G401 (cell line): ENCODE data around the gene SEC62. TPM values are rescaled to one million over a fixed set of nuclear protein-coding genes. Genes with fewer than 3 reads are reported as not detected.
"Not testable (repeated sequence)": the region's sequence is repeated elsewhere in the genome, so short reads cannot be mapped to it uniquely, and the experiment has no call there.

Experiments
- DNase-seq: peaks from one replicate; pipeline ENCODE4 v3.0.0-alpha.2; 2015; ENCODE audit warnings: low spot score
- in situ Hi-C: cut with HindIII; loops from 2 replicates; pipeline ENCODE4 v1.10.0; 2016; ENCODE audit warnings: low sequenced_read_pairs, mixed read lengths
- total RNA-seq: library from RNA; depleted of rRNA; stranded (reverse); fragments of >200 nt; shearing (Covaris generic); gene quantifications from 2 replicates; pipeline ENCODE4 v1.2.3, GENCODE V29; 2014

The SEC62 gene
- total RNA-seq, 1 experiment from 2014 or later, result 16.4 TPM

- in situ Hi-C loops, result no loop called here
- no peak for DNase-seq
These were observed 37.3 kb downstream of the SEC62 start for GRCh38 chr3:170003881-170004356.

- no peak for DNase-seq
- in situ Hi-C loops, result no loop called here
These were observed 40.5 kb downstream of the SEC62 start for GRCh38 chr3:170007031-170007663.

- DNase-seq, result no peak
- in situ Hi-C loops, result no loop called here
These were observed 43.9 kb downstream of the SEC62 start for GRCh38 chr3:170010498-170010897.

GRCh38 chr3:170012683-170013400 is 46.2 kb downstream of the SEC62 start:
- no peak for DNase-seq
- in situ Hi-C loops, result no loop called here

GRCh38 chr3:170016057-170016456 is 49.5 kb downstream of the SEC62 start:
- in situ Hi-C loops, result no loop called here
- no peak for DNase-seq

GRCh38 chr3:170019306-170019705 is 52.7 kb downstream of the SEC62 start:
- DNase-seq, in situ Hi-C loops: not testable (repeated sequence)

- in situ Hi-C loops, result no loop called here
- DNase-seq, result no peak
These were observed 54.5 kb downstream of the SEC62 start for GRCh38 chr3:170021083-170021482.

- DNase-seq, result no peak
- in situ Hi-C loops, result no loop called here
These were observed 55.7 kb downstream of the SEC62 start for GRCh38 chr3:170022336-170022735.

GRCh38 chr3:170023165-170023564 is 56.6 kb downstream of the SEC62 start:
- DNase-seq, result no peak
- in situ Hi-C loops, result no loop called here

GRCh38 chr3:170024581-170024980 is 58.0 kb downstream of the SEC62 start:
- no peak for DNase-seq
- in situ Hi-C loops, result no loop called here

- DNase-seq, result no peak
- in situ Hi-C loops, result no loop called here
These were observed 60.9 kb downstream of the SEC62 start for GRCh38 chr3:170027233-170028102.

- in situ Hi-C loops, result no loop called here
- no peak for DNase-seq
These were observed 66.9 kb downstream of the SEC62 start for GRCh38 chr3:170033489-170033888.

GRCh38 chr3:170037463-170038433 is 71.1 kb downstream of the SEC62 start, which contains the start of gene GPR160:
GPR160 (plus strand) TSS chr3:170037995; CDS start chr3:170083973, 45,978 bp downstream.
- in situ Hi-C loops, result no loop called here
- DNase-seq, result peak; percentile 5

GRCh38 chr3:170038434-170039110 is 72.0 kb downstream of the SEC62 start:
- no peak for DNase-seq

GRCh38 chr3:170040418-170040817 is 73.8 kb downstream of the SEC62 start:
- no peak for DNase-seq
- in situ Hi-C loops, result no loop called here

More at GRCh38 chr3:170038434-170039110, 72.0 kb downstream of the SEC62 start:
- in situ Hi-C loops, result no loop called here

GRCh38 chr3:170043506-170043905 is 76.9 kb downstream of the SEC62 start:
- no peak for DNase-seq
- in situ Hi-C loops, result no loop called here

- DNase-seq, result no peak
- in situ Hi-C loops, result no loop called here
These were observed 77.7 kb downstream of the SEC62 start for GRCh38 chr3:170044271-170044670.

GRCh38 chr3:170044795-170045244 is 78.2 kb downstream of the SEC62 start:
- no peak for DNase-seq
- in situ Hi-C loops, result no loop called here
